HCT116 (cell line): ENCODE results near the gene MGA. TPM values are rescaled to one million over a fixed set of nuclear protein-coding genes. Genes with fewer than 3 reads are reported as not detected.

Source experiments
- ATAC-seq: fragments of 200-7000 bp; cut with Tn5 transposase; 2 replicates; pipeline ENCODE4 v1.9.1; 2020; ENCODE audit warnings: mild to moderate bottlenecking, moderate library complexity
- BruUV-seq: library from RNA; stranded (reverse); fragments of 400-500 nt; replicated peaks from 2 replicates; lab custom pipeline; 2021; lab: Mats Ljungman, UMichigan
- CTCF ChIA-PET: fragments of 300-600 bp; sonication (Branson Sonifier 250); formaldehyde crosslinking; loops from one replicate; lab custom pipeline; 2021; ENCODE audit warnings: antibody characterized with exemption; lab: Charles Lee
- POLR2A ChIA-PET: fragments of 300-600, 350-600 bp; sonication (Branson Sonifier 250); formaldehyde crosslinking; loops from one replicate; lab custom pipeline; 2021; ENCODE audit warnings: antibody characterized with exemption; lab: Charles Lee
- RAD21 ChIA-PET, 2 experiments: fragments of 300-600 bp; sonication (Branson Sonifier 250); formaldehyde crosslinking; loops; one replicate each; lab custom pipeline; 2023; ENCODE audit warnings: low total read pairs in 2 of 2; ENCODE audit not compliant: uncharacterized antibody in 2 of 2, unreplicated experiment in 2 of 2, low non-redundant PET in 1 of 2; lab: Charles Lee
- DNase-seq: peaks from one replicate; pipeline ENCODE4 v3.0.0-alpha.2; 2010; ENCODE audit warnings: low read depth, low spot score
- H2AFZ ChIP-seq: fragments of 200-600 bp; shearing (Covaris generic), sonication (generic); 2 replicates; pipeline ENCODE4 v1.6.1; 2017; ENCODE audit warnings: low read depth, mixed run types, mixed read lengths, antibody characterized with exemption, low read length; ENCODE audit not compliant: poor library complexity, severe bottlenecking
- H3K27ac ChIP-seq: 2 replicates; pipeline ENCODE4 v1.5.1; 2012; ENCODE audit warnings: low read depth, low read length
- H3K27me3 ChIP-seq: fragments of 200-600 bp; sonication (generic); 2 replicates; pipeline ENCODE4 v1.6.1; 2016; ENCODE audit warnings: mixed run types, low read length, mixed read lengths; ENCODE audit not compliant: insufficient read depth
- H3K36me3 ChIP-seq, 2 experiments: fragments of 200-500 bp in 1 of 2; fragments of 200-600 bp in 1 of 2; sonication (Bioruptor generic) in 1 of 2; sonication (generic) in 1 of 2; 2 replicates each; pipeline versions ENCODE4 v1.5.1 to v1.6.1; 2014 to 2016; ENCODE audit warnings: low read length in 2 of 2, inconsistent platforms in 1 of 2, mixed read lengths in 1 of 2, mixed run types in 1 of 2; ENCODE audit not compliant: insufficient read depth in 2 of 2, control insufficient read depth in 1 of 2
- H3K4me1 ChIP-seq, 2 experiments: fragments of 200-600 bp in 1 of 2; sonication (generic) in 1 of 2; 2 replicates each; pipeline versions ENCODE4 v1.5.1 to v1.6.1; 2012 to 2017; ENCODE audit warnings: low read length in 2 of 2, inconsistent platforms in 1 of 2, mild to moderate bottlenecking in 1 of 2, mixed read lengths in 1 of 2, mixed run types in 1 of 2, moderate library complexity in 1 of 2; ENCODE audit not compliant: insufficient read depth in 2 of 2, control insufficient read depth in 1 of 2
- H3K4me2 ChIP-seq: fragments of 200-600 bp; sonication (generic); 2 replicates; pipeline ENCODE4 v1.6.1; 2017; ENCODE audit warnings: mixed run types, low read length, mixed read lengths
- H3K4me3 ChIP-seq, 2 experiments: fragments of 200-600 bp in 1 of 2; sonication (generic) in 1 of 2; replicated peaks in 1 of 2; 2 replicates each; pipeline ENCODE4 v1.5.1; 2011 to 2016; ENCODE audit warnings: low read length in 2 of 2, control low read depth in 1 of 2, low read depth in 1 of 2, mild to moderate bottlenecking in 1 of 2, mixed read lengths in 1 of 2, mixed run types in 1 of 2
- H3K79me2 ChIP-seq: fragments of 200-600 bp; sonication (generic); 2 replicates; pipeline ENCODE4 v1.6.1; 2017; ENCODE audit warnings: mild to moderate bottlenecking, mixed run types, low read length, moderate library complexity, mixed read lengths; ENCODE audit not compliant: insufficient read depth
- H3K9ac ChIP-seq: fragments of 200-600 bp; sonication (generic); 2 replicates; pipeline ENCODE4 v1.6.1; 2016; ENCODE audit warnings: low read length, mixed read lengths
- H3K9me2 ChIP-seq: fragments of 200-600 bp; sonication (generic), shearing (Covaris generic); 2 replicates; pipeline ENCODE4 v1.6.1; 2017; ENCODE audit warnings: mixed run types, mild to moderate bottlenecking, moderate library complexity; ENCODE audit not compliant: insufficient read depth
- H3K9me3 ChIP-seq, 2 experiments: fragments of 200-500 bp in 1 of 2; fragments of 200-600 bp in 1 of 2; sonication (Bioruptor generic) in 1 of 2; sonication (generic) in 1 of 2; 2 replicates each; pipeline ENCODE4 v1.6.1; 2014 to 2017; ENCODE audit warnings: low read length in 2 of 2, mixed read lengths in 2 of 2, inconsistent platforms in 1 of 2, low read depth in 1 of 2, mild to moderate bottlenecking in 1 of 2, mixed run types in 1 of 2, moderate library complexity in 1 of 2; ENCODE audit not compliant: control insufficient read depth in 1 of 2, insufficient read depth in 1 of 2
- H4K20me1 ChIP-seq: fragments of 200-600 bp; sonication (generic), shearing (Covaris generic); 2 replicates; pipeline ENCODE4 v1.6.1; 2017; ENCODE audit warnings: mixed run types, mild to moderate bottlenecking, moderate library complexity; ENCODE audit not compliant: insufficient read depth
- CBX3 ChIP-seq: IDR thresholded peaks from 2 replicates; pipeline ENCODE4 v1.6.1; 2012; ENCODE audit warnings: low read depth
- CEBPB ChIP-seq: IDR thresholded peaks from 2 replicates; pipeline ENCODE4 v1.6.1; 2012; ENCODE audit warnings: low read depth
- CTCF ChIP-seq, 3 experiments: fragments of 200-600 bp in 1 of 3; sonication (generic) in 1 of 3; IDR thresholded peaks in 2 of 3; conservative IDR thresholded peaks in 1 of 3; 2 replicates each; pipeline ENCODE4 v1.5.1; 2012 to 2017; ENCODE audit warnings: low read depth in 2 of 3, low read length in 2 of 3, antibody characterized with exemption in 1 of 3, borderline replicate concordance in 1 of 3, control low read depth in 1 of 3, mild to moderate bottlenecking in 1 of 3, mixed read lengths in 1 of 3, mixed run types in 1 of 3, moderate library complexity in 1 of 3; ENCODE audit not compliant: insufficient read depth in 1 of 3
- EGR1 ChIP-seq: IDR thresholded peaks from 2 replicates; pipeline ENCODE4 v1.6.1; 2012; ENCODE audit warnings: low read depth
- ELF1 ChIP-seq: IDR thresholded peaks from 2 replicates; pipeline ENCODE4 v1.6.1; 2012; ENCODE audit warnings: low read depth, borderline replicate concordance
- EZH2 ChIP-seq: fragments of 200-600 bp; sonication (generic); IDR thresholded peaks from 2 replicates; pipeline ENCODE4 v1.6.1; 2017; ENCODE audit warnings: antibody characterized with exemption, mixed run types
- EZH2phosphoT487 ChIP-seq: fragments of 200-600 bp; IDR thresholded peaks from 2 replicates; pipeline ENCODE4 v1.6.1; 2018; ENCODE audit warnings: antibody characterized with exemption, borderline replicate concordance
- FOSL1 ChIP-seq: IDR thresholded peaks from 2 replicates; pipeline ENCODE4 v1.6.1; 2012; ENCODE audit warnings: low read depth
- MAX ChIP-seq: IDR thresholded peaks from 2 replicates; pipeline ENCODE4 v1.6.1; 2012
- RAD21 ChIP-seq: IDR thresholded peaks from 2 replicates; pipeline ENCODE4 v1.6.1; 2012; ENCODE audit warnings: low read depth, mild to moderate bottlenecking
- REST ChIP-seq: IDR thresholded peaks from 2 replicates; pipeline ENCODE4 v1.6.1; 2012; ENCODE audit warnings: low read depth
- SP1 ChIP-seq: IDR thresholded peaks from 2 replicates; pipeline ENCODE4 v1.6.1; 2012; ENCODE audit warnings: low read depth
- SRF ChIP-seq: IDR thresholded peaks from 2 replicates; pipeline ENCODE4 v1.6.1; 2012; ENCODE audit warnings: low read depth
- ZFX ChIP-seq: fragments of 450-650 bp; IDR thresholded peaks from 2 replicates; pipeline ENCODE4 v1.6.1; 2017
- ZNF274 ChIP-seq: fragments of 200-500 bp; sonication (Bioruptor generic); IDR thresholded peaks from 2 replicates; pipeline ENCODE4 v1.6.1; 2014; ENCODE audit warnings: mild to moderate bottlenecking, low read depth, low read length, inconsistent platforms
- intact Hi-C: fragments of 100-400 bp; cut with micrococcal nuclease; formaldehyde crosslinking; loops from 2 replicates; pipeline ENCODE4 v1.10.0; 2022
- total RNA-seq: library from RNA; stranded (reverse); gene quantifications from one replicate; pipeline ENCODE4 v1.2.1, GENCODE V29; 2021; ENCODE audit not compliant: unreplicated experiment

Gene MGA
- total RNA-seq, 1 experiment from 2014 or later, result 28.9 TPM

- Histone ChIP-seq H3K9ac (no peak overlapping the region), H3K9me3 (no peaks in the 10 kb centered on the region), H3K27ac (no peak overlapping the region), H3K4me1 (peaks cover 6 to 27% of the 10 kb centered on the region in 2 experiments), H4K20me1 (no peaks in the 10 kb centered on the region), H3K36me3 (no peaks in the 10 kb centered on the region), H3K27me3 (no peaks in the 10 kb centered on the region), H3K4me3 (no peak overlapping the region), H3K4me2 (no peak overlapping the region), H3K79me2 (peaks cover 31% of the 10 kb centered on the region), H3K9me2 (no peaks in the 10 kb centered on the region), H2AFZ (no peak overlapping the region)
- no peak for ATAC-seq
- CTCF ChIA-PET, result no interaction called here
- TF ChIP-seq SRF (no peak), ZFX (no peak), RAD21 (no peak), EGR1 (no peak), ZNF274 (no peak), EZH2 (no peak)
- RAD21 ChIA-PET, result no interaction called here
- no TSS peak for BruUV-seq
- no peak for DNase-seq
- POLR2A ChIA-PET, result no interaction called here
- intact Hi-C loops, result no loop called here
These were observed 1.5 kb upstream of the MGA start for GRCh38 chr15:41658689-41659088.

GRCh38 chr15:41659190-41659589 is 1.0 kb upstream of the MGA start:
- DNase-seq (no peak), ATAC-seq (no peak)
- H3K27me3 ChIP-seq, result no peaks in the 10 kb centered on the region
- ChIA-PET CTCF (no interaction called here), POLR2A (no interaction called here), RAD21 (no interaction called here)
- H3K4me2 ChIP-seq, result no peak overlapping the region
- no peaks in the 10 kb centered on the region for H4K20me1 ChIP-seq
- no peaks in the 10 kb centered on the region for H3K9me3 ChIP-seq
- no TSS peak for BruUV-seq
- H3K9me2 ChIP-seq, result no peaks in the 10 kb centered on the region
- peaks cover 6 to 27% of the 10 kb centered on the region in 2 experiments for H3K4me1 ChIP-seq
- H3K27ac ChIP-seq, result no peak overlapping the region
- H3K79me2 ChIP-seq, result peaks cover 36% of the 10 kb centered on the region
- H3K4me3 ChIP-seq, result no peak overlapping the region
- H2AFZ ChIP-seq, result no peak overlapping the region
- no peak overlapping the region for H3K9ac ChIP-seq
- intact Hi-C loops, result no loop called here
- H3K36me3 ChIP-seq, result no peaks in the 10 kb centered on the region
- TF ChIP-seq ELF1 (no peak), EZH2 (no peak), CTCF (IDR thresholded peaks at IDR 0.05 in 2 of 3, conservative IDR thresholded peaks at IDR 0.05 in 1 of 3; ENCODE audit: borderline replicate concordance in 1 of 3, insufficient read depth in 1 of 3, low read depth in 2 of 3, low read length in 2 of 3) (no peak), ZNF274 (no peak), ZFX (no peak), SRF (no peak), MAX (no peak), CEBPB (no peak), SP1 (no peak), EZH2phosphoT487 (no peak), RAD21 (no peak), CBX3 (no peak), REST (no peak), EGR1 (no peak), FOSL1 (no peak)
